Peyer's patch (tissue), 4 donors: ENCODE data around the gene SCYGR4. TPM values are rescaled to one million over a fixed set of nuclear protein-coding genes. Genes with fewer than 3 reads are reported as not detected.

ENCODE experiments used
- DNase-seq, 3 donors: peaks; one replicate each; pipeline ENCODE4 v3.0.0-alpha.2; 2017 to 2019
- H3K27ac ChIP-seq, 4 donors: fragments of 200-600 bp; sonication (generic); one replicate each; pipeline ENCODE4 v1.5.1; 2016 to 2019
- H3K27me3 ChIP-seq, 2 donors: fragments of 200-600 bp; sonication (generic); one replicate each; pipeline ENCODE4 v1.5.1; 2019
- H3K36me3 ChIP-seq, 3 donors: fragments of 200-600 bp; sonication (generic); one replicate each; pipeline ENCODE4 v1.5.1; 2016 to 2019
- H3K4me1 ChIP-seq, 4 donors: fragments of 200-600 bp; sonication (generic); one replicate each; pipeline ENCODE4 v1.5.1; 2016 to 2019
- H3K4me3 ChIP-seq, 4 donors: fragments of 200-600 bp; sonication (generic); 1 replicate in 3 of 4; 2 replicates in 1 of 4; pipeline ENCODE4 v1.5.1; 2016 to 2019; ENCODE audit warnings: mild to moderate bottlenecking in 1 of 4
- H3K9me3 ChIP-seq, 4 donors: fragments of 200-600 bp; sonication (generic); one replicate each; pipeline ENCODE4 v1.5.1; 2016 to 2019; ENCODE audit warnings: mild to moderate bottlenecking in 1 of 4
- POLR2A ChIP-seq, 2 donors: fragments of 450-650 bp; IDR thresholded peaks; one replicate each; pipeline ENCODE4 v1.5.1; 2017; ENCODE audit warnings: antibody characterized with exemption in 2 of 2, mild to moderate bottlenecking in 2 of 2, moderate library complexity in 2 of 2
- total RNA-seq, 4 donors: library from RNA; depleted of rRNA; stranded (reverse); fragments of >200 nt; gene quantifications; one replicate each; pipeline ENCODE4 v1.1.0, GENCODE V29; 2016
- TF ChIP-seq, protein P1 (sequence below), 6 experiments: fragments of 450-650 bp in 4 of 6; fragments of 200-600 bp in 2 of 6; sonication (generic) in 1 of 6; IDR thresholded peaks; one replicate each; pipeline ENCODE4 v1.5.1; 2017 to 2019; ENCODE audit warnings: antibody characterized with exemption in 6 of 6, mild to moderate bottlenecking in 3 of 6, moderate library complexity in 1 of 6

The SCYGR4 gene
- total RNA-seq, 4 donors from 2014 or later, result not detected

- no peak within 1 kb of the TSS for H3K4me3 ChIP-seq
- TF ChIP-seq POLR2A (IDR thresholded peaks at IDR 0.05), result no peak
- TF ChIP-seq, protein P1, sequence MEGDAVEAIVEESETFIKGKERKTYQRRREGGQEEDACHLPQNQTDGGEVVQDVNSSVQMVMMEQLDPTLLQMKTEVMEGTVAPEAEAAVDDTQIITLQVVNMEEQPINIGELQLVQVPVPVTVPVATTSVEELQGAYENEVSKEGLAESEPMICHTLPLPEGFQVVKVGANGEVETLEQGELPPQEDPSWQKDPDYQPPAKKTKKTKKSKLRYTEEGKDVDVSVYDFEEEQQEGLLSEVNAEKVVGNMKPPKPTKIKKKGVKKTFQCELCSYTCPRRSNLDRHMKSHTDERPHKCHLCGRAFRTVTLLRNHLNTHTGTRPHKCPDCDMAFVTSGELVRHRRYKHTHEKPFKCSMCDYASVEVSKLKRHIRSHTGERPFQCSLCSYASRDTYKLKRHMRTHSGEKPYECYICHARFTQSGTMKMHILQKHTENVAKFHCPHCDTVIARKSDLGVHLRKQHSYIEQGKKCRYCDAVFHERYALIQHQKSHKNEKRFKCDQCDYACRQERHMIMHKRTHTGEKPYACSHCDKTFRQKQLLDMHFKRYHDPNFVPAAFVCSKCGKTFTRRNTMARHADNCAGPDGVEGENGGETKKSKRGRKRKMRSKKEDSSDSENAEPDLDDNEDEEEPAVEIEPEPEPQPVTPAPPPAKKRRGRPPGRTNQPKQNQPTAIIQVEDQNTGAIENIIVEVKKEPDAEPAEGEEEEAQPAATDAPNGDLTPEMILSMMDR (IDR thresholded peaks at IDR 0.05), result no peak
- no peak for DNase-seq
- H3K27me3 ChIP-seq, result no peaks in the 10 kb centered on the region
- H3K4me1 ChIP-seq, result no peaks in the 10 kb centered on the region
- H3K9me3 ChIP-seq, result no peaks in the 10 kb centered on the region
- H3K36me3 ChIP-seq, result no peaks in the 10 kb centered on the region
- no peak within 1 kb of the TSS for H3K27ac ChIP-seq
These were observed 2.6 kb upstream of the SCYGR4 start, which contains the start of gene SCYGR3 for GRCh38 chr2:227614740-227615139. Gene SCYGR3, minus strand, starts transcription at chr2:227614840. Its CDS starts 0 bp downstream, at chr2:227614840.

DNA sequence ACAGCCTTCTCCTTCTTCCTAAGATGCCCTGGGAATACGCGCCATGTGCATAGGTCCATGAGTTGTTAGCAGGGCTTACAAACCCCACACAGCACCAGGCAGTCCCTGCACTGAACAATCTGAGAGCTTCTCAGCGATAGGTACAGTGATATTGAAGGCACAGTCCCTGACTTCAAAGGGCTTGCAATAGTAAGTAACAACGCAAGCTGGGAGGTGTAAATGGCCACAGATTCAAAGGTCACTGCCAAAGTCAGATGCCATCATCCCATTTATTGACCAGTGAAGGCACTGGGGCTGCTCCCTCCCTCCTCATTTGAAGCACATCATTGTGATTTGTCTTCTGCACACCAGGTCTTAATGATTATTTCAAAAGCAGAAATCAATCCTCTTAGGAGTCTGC is 2.1 kb upstream of the SCYGR4 start:
- H3K36me3 ChIP-seq, result no peaks in the 10 kb centered on the region
- no peaks in the 10 kb centered on the region for H3K9me3 ChIP-seq
- no peaks in the 10 kb centered on the region for H3K4me1 ChIP-seq
- no peak overlapping the region for H3K4me3 ChIP-seq
- no peak overlapping the region for H3K27ac ChIP-seq
- no peak for DNase-seq
- no peaks in the 10 kb centered on the region for H3K27me3 ChIP-seq
- TF ChIP-seq, protein P1 (IDR thresholded peaks at IDR 0.05), result no peak
- no peak for TF ChIP-seq POLR2A (IDR thresholded peaks at IDR 0.05)

DNA sequence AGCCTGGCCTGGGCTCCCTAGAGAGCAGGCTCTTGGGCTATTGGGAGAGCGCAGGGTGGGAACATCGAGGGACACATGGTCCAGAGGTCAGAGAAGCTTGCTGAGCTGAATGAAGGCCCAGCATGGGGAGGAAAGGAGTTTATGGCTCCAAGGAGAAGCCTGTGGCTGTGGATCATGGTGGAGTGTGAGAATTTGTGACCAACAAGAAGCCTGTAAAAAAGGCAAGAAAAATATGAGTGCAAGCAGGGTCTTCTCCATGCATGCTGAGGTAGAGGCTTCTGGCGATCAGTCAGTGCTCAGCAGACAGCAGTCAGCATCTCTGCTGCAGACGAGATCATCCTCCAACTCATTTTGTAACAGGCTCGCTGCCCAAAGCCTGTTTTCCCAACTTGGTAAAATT is 1.4 kb upstream of the SCYGR4 start:
- no peak for DNase-seq
- TF ChIP-seq, protein P1 (IDR thresholded peaks at IDR 0.05), result no peak
- TF ChIP-seq POLR2A (IDR thresholded peaks at IDR 0.05), result no peak
- no peak overlapping the region for H3K27ac ChIP-seq
- no peak overlapping the region for H3K4me3 ChIP-seq
- no peaks in the 10 kb centered on the region for H3K9me3 ChIP-seq
- no peaks in the 10 kb centered on the region for H3K27me3 ChIP-seq
- no peaks in the 10 kb centered on the region for H3K36me3 ChIP-seq
- no peaks in the 10 kb centered on the region for H3K4me1 ChIP-seq

- Histone ChIP-seq H3K9me3 (no peaks in the 10 kb centered on the region), H3K27ac (no peak overlapping the region), H3K27me3 (no peaks in the 10 kb centered on the region), H3K4me3 (no peak overlapping the region), H3K36me3 (no peaks in the 10 kb centered on the region), H3K4me1 (no peaks in the 10 kb centered on the region)
- DNase-seq, result no peak
- TF ChIP-seq, protein P1 (IDR thresholded peaks at IDR 0.05), result no peak
- no peak for TF ChIP-seq POLR2A (IDR thresholded peaks at IDR 0.05)
These were observed 667 bp upstream of the SCYGR4 start for GRCh38 chr2:227616631-227617030.

DNA sequence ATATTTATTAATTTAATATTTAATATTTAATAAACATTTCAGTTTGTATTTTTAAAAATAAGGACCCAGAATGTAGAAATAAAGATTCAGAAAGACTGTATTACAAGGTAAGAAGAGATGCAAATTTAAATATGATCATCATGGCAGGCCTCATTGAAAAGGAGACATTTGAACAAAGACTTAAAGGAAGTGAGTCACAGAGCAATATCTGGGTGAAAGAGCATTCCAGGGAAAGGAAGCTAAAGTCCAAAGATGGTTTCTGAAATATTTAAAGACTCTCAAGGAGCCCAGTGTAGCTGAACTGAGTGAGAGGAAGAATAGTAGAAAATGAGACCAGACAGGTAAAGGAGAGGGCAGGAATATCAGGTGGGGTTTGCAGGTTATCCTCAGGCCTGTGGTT is 5.9 kb downstream of the SCYGR4 start:
- no peak for DNase-seq
- H3K36me3 ChIP-seq, result no peaks in the 10 kb centered on the region
- H3K4me1 ChIP-seq, result no peaks in the 10 kb centered on the region
- H3K27ac ChIP-seq, result no peak overlapping the region
- no peaks in the 10 kb centered on the region for H3K27me3 ChIP-seq
- no peak overlapping the region for H3K4me3 ChIP-seq
- no peaks in the 10 kb centered on the region for H3K9me3 ChIP-seq
- TF ChIP-seq, protein P1 (IDR thresholded peaks at IDR 0.05), result no peak
- no peak for TF ChIP-seq POLR2A (IDR thresholded peaks at IDR 0.05)

GRCh38 chr2:227625420-227625819 is 8.1 kb downstream of the SCYGR4 start:
- no peaks in the 10 kb centered on the region for H3K36me3 ChIP-seq
- H3K27me3 ChIP-seq, result no peaks in the 10 kb centered on the region
- DNase-seq, result no peak
- TF ChIP-seq POLR2A (IDR thresholded peaks at IDR 0.05), result no peak
- TF ChIP-seq, protein P1 (IDR thresholded peaks at IDR 0.05), result no peak
- H3K27ac ChIP-seq, result no peak overlapping the region
- H3K9me3 ChIP-seq, result no peaks in the 10 kb centered on the region
- H3K4me1 ChIP-seq, result no peaks in the 10 kb centered on the region
- no peak overlapping the region for H3K4me3 ChIP-seq
